ENCODE data around the gene CEP295NL.
"Not testable (repeated sequence)": the region's sequence is repeated elsewhere in the genome, so short reads cannot be mapped to it uniquely, and the experiment has no call there.

The CEP295NL gene

GRCh38 chr17:78901806-78902205 lies 1.2 kb downstream of the CEP295NL start:
- DNase-seq: no peak

- DNase-seq: no peak
Measured at GRCh38 chr17:78900816-78901215, 2.2 kb downstream of the CEP295NL start.

GRCh38 chr17:78899361-78900260 lies 3.4 kb downstream of the CEP295NL start:
- DNase-seq: no peak

GRCh38 chr17:78898947-78899346 lies 4.1 kb downstream of the CEP295NL start:
- no peak for DNase-seq

- DNase-seq: no peak
Measured at GRCh38 chr17:78898075-78898836, 4.7 kb downstream of the CEP295NL start.

GRCh38 chr17:78897664-78898047 lies 5.3 kb downstream of the CEP295NL start:
- no peak for DNase-seq

- no peak for DNase-seq
Measured at GRCh38 chr17:78896834-78897663, 6.0 kb downstream of the CEP295NL start.

- DNase-seq: no peak
Measured at GRCh38 chr17:78896091-78896833, 6.7 kb downstream of the CEP295NL start.

GRCh38 chr17:78895322-78895721 lies 7.7 kb downstream of the CEP295NL start:
- no peak for DNase-seq

- no peak for DNase-seq
Measured at GRCh38 chr17:78893684-78894083, 9.3 kb downstream of the CEP295NL start.

- no peak for DNase-seq
Measured at GRCh38 chr17:78892936-78893379, 10.0 kb downstream of the CEP295NL start.

GRCh38 chr17:78892520-78892919 lies 10.5 kb downstream of the CEP295NL start:
- DNase-seq: no peak

- no peak for DNase-seq
Measured at GRCh38 chr17:78892062-78892456, 10.9 kb downstream of the CEP295NL start.

- no peak for DNase-seq
Measured at GRCh38 chr17:78891406-78892061, 11.5 kb downstream of the CEP295NL start.

GRCh38 chr17:78890498-78890897 lies 12.5 kb downstream of the CEP295NL start:
- DNase-seq: peak; percentile 70

- DNase-seq: not testable (repeated sequence)
Measured at GRCh38 chr17:78890096-78890495, 12.9 kb downstream of the CEP295NL start.

- DNase-seq: peak; percentile 42
Measured at GRCh38 chr17:78889531-78889930, 13.5 kb downstream of the CEP295NL start.

GRCh38 chr17:78888941-78889518 lies 14.0 kb downstream of the CEP295NL start:
- DNase-seq: no peak

GRCh38 chr17:78886954-78887353 lies 16.0 kb downstream of the CEP295NL start:
- no peak for DNase-seq

- DNase-seq: no peak
Measured at GRCh38 chr17:78885956-78886355, 17.0 kb downstream of the CEP295NL start.
